Measurements from ENCODE around the gene RRM1.
"Not testable (repeated sequence)": the region's sequence is repeated elsewhere in the genome, so short reads cannot be mapped to it uniquely, and the experiment has no call there.

Gene RRM1

GRCh38 chr11:4094348-4095291 is at the start of gene RRM1:
TSS of gene RRM1 (plus strand) at chr11:4094799. CDS start at chr11:4095013, 214 bp downstream.
- DNase-seq, result peak; percentile 95

DNA sequence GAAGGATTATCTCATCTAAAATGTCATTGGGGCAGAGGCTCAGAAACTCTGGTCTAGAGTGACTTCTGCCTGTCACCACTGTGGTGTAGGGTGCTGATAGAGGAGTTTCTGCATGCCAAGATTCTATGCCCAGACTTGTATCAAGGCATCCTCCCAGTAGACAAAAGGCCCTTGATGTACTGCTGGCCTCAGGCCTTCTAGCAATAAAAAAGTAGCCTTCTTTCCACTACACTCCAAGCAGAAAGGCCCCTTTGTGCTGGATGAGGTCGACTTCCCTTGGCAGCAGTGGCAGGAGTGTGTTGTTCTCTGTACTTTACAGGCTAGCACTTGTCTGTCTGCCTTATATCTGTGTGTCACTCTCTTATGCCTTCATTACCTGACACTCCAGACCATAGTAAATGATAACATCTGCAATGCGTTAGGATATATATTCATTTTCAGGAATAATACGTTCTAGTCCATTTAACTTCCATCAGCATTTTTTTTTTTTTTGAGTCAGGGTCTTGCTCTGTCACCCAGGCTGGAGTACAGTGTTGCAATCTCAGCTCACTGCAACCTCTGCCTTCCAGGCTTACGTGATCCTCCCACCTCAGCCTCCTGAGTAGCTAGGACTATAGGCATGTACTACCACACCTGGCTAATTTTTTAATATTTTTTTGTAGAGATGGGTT is 49.5 kb upstream of the RRM1 start:
- no peak for DNase-seq

DNA sequence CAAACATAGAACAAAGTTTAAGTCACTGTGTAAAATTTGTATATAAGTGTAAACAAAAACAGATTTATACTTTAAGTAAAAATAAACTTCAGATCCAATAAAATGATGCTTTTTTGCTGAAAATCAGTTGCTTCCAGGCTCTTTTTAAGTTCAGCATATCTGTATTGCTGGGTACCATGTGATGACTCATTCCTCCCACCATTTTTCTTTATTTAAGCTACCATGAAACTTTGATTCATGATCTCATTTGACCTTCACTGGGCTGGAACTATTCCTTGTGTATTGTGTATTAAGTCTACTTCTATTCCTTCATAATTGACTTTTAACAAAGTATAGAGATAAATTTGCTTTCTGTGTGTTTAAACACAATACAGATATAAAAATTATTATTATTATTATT is 46.3 kb upstream of the RRM1 start:
- no peak for DNase-seq

GRCh38 chr11:4049006-4049405 is 45.6 kb upstream of the RRM1 start:
- DNase-seq, result no peak

DNA sequence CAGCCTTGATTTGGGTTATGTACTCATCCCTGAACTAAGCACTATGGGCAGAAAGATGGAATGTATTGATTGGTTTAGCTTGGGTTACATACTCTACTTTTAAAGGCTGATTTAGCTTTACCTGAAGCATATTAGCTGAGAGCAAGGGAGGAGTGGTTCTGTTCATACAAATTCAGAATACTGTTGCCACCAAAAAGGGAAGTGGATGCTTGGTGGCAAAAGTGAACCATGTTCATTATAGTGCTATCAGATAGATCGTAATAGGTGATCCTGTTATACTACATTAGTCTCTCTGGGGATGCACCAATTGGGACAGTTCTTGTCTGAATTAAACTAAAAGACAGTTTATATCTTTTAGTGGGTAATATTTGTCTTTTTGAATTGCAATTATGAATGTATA is 44.5 kb upstream of the RRM1 start:
- DNase-seq, result no peak

GRCh38 chr11:4053200-4053599 is 41.4 kb upstream of the RRM1 start:
- not testable (repeated sequence) for DNase-seq

- no peak for DNase-seq
Measured at GRCh38 chr11:4054643-4055042, 40.0 kb upstream of the RRM1 start.

DNA sequence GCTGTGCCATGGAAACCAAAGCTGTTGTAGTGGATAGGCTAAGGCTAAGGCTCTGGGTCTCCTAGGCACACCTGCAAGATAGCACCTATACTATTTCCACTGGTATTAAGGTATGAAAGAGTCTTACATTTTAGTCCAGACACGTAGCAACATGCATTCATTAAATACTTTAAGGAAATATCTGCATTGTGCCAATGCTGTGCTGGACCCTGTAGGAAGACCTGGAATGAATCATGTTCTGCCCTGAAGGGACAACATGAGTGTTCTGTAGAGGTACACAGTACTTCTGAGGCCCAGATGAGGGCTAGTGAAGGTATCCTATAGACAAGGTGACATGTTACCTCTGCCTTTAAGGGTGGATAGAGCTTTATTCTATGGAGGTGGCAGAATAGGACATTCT is 35.2 kb upstream of the RRM1 start:
- DNase-seq, result no peak

DNA sequence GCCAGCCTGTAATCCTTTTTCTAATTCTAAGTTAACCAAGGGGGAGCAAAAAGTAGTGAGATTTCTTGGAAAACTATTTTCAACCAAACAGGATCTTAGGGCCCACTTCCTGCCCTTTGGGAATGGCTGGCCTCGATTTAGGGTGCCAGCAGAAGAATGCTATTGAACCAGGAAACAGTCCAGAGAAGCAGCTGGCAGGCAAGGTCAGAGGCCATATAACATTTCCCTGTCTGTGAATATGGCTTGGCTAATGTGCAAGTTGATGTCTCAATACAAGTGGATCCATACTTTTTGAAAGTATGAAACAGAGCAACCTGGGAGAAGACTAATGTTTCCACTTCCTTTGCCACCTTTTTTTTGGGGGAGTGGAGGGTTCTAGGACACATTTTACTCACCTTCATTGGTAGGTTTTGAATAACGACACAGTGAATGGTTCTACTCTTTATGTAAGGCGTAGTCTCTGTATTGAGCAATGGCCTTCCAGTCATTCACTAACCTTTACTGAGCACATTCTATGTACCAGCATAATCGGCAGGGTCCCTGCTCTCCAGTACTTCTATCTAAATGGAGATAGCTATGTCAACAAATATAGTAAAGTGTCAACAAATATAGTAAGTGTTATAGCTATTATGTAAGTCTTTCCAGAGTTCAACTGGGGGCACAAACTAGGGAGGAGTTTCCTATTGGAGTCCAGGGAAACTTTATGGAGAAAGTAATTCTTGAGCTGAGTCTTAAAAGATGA is 34.2 kb upstream of the RRM1 start:
- no peak for DNase-seq

DNA sequence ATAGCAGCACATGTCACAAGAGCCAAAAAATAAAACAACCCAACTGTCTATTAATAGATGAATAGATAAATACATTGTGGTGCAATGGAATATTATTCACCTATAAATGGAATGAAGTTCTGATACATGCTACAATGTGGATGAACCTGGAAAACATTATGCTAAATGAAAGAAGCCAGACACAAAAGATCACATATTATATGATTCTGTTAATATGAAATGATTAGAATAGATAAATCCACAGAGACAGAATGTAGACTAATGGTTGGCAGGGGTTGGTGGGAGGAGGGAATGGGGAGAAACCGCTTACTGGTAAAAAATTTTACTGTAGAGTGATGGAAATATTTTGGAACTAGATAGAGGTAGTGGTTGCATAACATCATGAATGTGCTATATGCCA is 32.9 kb upstream of the RRM1 start:
- DNase-seq, result no peak

DNA sequence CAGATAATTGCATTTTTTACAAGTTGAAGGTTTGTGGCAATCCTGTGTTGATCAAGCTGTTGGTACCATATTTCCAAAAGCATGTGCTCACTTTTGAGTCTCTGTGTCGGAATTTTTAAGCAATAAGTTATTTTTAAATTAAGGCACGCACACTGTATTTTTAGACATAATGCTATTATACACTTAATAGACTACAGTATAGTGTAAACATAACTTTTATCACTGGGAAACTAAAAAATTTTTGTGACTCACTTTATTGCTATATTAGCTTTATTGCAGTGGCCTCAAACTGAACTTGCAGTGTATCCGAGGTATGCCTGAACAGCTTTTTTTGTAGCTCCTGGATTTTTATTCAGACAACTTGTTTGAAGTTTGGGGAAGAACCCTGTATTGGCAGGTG is 31.3 kb upstream of the RRM1 start:
- no peak for DNase-seq

- no peak for DNase-seq
Measured at GRCh38 chr11:4064278-4064955, 30.2 kb upstream of the RRM1 start.

- DNase-seq, result no peak
Measured at GRCh38 chr11:4065086-4065485, 29.5 kb upstream of the RRM1 start.

- no peak for DNase-seq
Measured at GRCh38 chr11:4065601-4066377, 28.8 kb upstream of the RRM1 start.

DNA sequence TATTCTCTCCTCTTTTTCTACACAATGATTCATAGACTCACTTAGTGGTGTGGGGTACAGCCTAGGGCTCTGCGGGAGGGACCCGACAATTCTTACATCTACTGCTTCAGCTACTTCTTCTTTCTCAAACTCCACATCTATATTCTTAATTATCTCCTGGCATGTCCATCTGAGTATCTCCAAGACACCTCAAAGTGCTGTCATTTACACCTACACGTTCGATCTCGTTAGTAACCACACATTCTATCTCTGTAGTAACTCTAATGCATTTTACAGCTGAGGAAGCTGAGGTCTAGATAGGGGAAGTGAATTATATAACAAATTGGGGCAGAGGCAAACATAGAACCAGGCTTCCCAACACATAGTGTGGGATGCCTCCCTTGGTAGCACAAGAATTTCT is 27.7 kb upstream of the RRM1 start:
- DNase-seq, result no peak

DNA sequence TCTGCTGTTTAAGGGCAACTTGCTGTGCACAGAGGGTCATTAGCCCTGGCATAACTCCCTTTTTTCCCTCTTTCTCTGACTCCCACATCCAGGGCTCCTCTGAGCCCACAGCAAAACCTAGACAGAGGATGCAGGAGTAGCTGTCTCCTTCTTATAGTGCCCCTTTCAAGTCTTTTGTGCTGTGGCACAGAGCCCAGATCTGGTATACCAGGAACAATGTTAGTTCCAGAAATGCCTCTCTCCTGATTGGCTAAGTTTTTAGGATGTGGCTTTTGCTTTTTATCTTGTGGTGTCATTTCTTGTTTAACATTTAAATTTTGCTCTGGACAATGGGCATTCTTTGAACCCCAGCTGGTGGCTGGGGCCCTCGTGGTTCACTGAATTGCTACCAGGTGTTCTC is 25.6 kb upstream of the RRM1 start:
- no peak for DNase-seq

- DNase-seq, result no peak
Measured at GRCh38 chr11:4071325-4071724, 23.3 kb upstream of the RRM1 start.

- DNase-seq, result no peak
Measured at GRCh38 chr11:4071914-4072313, 22.7 kb upstream of the RRM1 start.

DNA sequence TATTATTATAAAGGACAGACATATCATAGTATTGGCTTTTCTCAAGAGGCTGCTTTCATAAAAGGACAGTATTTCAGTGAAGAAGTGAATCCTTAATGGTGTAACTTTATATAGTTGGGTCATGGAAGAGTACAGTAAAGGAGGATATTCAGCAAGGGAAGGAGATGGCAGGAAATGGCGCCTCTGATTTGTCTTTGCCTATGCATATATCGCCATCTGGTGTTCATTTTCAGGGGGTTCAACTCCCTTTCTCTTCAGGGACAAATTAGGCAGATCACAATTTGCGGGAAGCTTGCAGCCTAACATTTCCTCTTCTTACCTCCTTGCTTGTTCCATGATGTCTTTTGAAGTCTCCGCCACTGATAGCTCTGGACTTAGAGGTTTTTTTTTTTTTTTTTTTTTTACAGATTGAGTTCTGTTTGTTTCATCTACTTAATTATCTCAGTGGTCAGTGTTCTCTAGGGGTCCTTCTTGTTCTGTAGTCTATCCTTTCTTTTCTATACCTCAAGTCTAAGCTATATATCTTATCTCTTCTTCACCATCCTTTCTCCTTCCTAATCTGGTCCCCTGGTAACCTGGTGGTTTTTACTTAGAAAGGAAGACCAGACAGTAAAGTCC is 21.8 kb upstream of the RRM1 start:
- DNase-seq, result peak; percentile 32

DNA sequence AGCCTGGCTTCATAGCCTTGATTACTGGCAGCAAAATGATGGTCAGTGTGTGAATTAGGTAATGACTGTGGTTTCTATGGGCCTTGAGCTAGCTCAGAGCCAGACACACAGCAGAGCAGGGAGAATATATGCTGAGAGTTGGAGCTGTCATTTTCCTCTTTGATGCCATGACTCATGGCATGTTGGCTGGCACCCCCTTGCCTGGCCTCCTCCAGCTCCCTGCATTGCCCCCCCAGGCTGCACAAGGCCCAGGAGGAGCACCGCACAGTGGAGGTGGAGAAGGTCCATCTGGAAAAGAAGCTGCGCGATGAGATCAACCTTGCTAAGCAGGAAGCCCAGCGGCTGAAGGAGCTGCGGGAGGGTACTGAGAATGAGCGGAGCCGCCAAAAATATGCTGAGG is 20.3 kb upstream of the RRM1 start:
- DNase-seq, result no peak

DNA sequence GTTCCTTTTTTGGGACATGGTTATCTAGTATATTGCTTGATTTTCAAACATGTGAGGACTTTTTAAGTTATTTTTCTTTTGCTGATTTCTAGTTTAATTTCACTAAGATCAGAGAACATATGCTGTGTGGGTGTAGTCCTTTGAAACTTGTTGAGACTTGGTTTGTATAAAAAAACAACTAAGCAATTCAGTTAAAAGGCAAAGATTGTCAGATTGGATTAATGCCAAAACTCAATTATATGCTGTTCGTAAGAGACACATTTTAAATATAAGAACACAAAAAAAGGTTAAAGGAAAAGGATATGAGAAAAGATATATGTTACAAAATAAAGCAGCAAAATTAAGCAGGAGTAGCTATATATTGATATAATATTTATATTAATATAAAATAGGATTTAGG is 17.8 kb upstream of the RRM1 start:
- DNase-seq, result no peak

- no peak for DNase-seq
Measured at GRCh38 chr11:4083198-4083597, 11.4 kb upstream of the RRM1 start.
